Stomach smooth muscle (tissue), 2 donors: ENCODE results near the gene UMAD1.

ENCODE experiments used
- H3K27ac ChIP-seq: one replicate; pipeline ENCODE4 v1.7.0; 2013; ENCODE audit warnings: mild to moderate bottlenecking, low read length, inconsistent platforms
- H3K27me3 ChIP-seq, 2 donors: one replicate each; pipeline ENCODE4 v1.7.0; 2013; ENCODE audit warnings: low read length in 2 of 2; ENCODE audit not compliant: insufficient read depth in 2 of 2, control insufficient read depth in 1 of 2
- H3K36me3 ChIP-seq, 2 donors: one replicate each; pipeline ENCODE4 v1.7.0; 2013; ENCODE audit warnings: low read length in 2 of 2; ENCODE audit not compliant: control insufficient read depth in 2 of 2, insufficient read depth in 2 of 2
- H3K4me1 ChIP-seq: one replicate; pipeline ENCODE4 v1.7.0; 2013; ENCODE audit warnings: low read length; ENCODE audit not compliant: control insufficient read depth, insufficient read depth
- H3K4me3 ChIP-seq, 2 donors: one replicate each; pipeline ENCODE4 v1.7.0; 2013; ENCODE audit warnings: low read length in 2 of 2
- H3K9ac ChIP-seq, 2 donors: one replicate each; pipeline ENCODE4 v1.7.0; 2013; ENCODE audit warnings: low read length in 2 of 2, mild to moderate bottlenecking in 1 of 2
- H3K9me3 ChIP-seq, 2 donors: one replicate each; pipeline ENCODE4 v1.7.0; 2013; ENCODE audit warnings: low read length in 2 of 2; ENCODE audit not compliant: control insufficient read depth in 2 of 2
- donor health status: healthy.
- donor health status: Pancreatic carcinoma.

Gene UMAD1

DNA sequence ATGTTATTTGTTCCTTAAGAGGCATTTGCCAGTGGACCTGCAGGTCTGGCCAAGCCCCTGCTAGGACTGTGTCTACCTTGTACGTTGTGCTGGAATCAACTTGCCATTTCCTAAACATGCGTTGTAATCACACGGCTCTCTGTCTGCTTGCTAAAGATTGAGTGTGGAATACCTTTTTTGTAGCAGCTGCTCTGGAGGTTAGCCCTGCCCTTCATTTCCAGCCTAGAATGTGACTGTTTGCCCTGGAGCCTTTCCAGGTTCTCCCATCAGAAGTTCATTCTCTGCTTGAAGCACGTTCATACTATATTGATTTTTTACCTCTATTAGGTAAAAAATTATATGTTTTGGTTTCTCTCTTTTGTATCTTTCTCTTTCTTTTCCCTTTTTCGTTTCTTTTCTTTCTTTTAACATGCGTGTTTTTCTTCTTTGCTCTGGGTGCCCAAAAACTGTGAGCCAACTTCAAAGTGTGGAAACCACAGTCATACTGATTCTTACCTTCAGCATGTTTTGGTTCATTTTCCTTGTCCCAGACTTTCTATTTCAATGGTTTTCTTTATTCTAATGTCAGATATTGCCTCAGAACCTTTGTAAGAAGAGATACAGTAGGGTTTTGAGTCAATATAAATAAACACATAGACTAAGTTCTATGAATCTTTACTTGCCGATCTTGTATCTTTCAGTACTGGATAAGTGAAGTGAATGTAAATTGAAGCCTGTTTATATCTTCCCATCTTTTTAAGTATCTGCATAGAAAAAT lies 189.7 kb downstream of the UMAD1 start:
- Histone ChIP-seq H3K27me3 (no peaks in the 10 kb centered on the region), H3K9me3 (no peaks in the 10 kb centered on the region), H3K4me3 (no peak overlapping the region), H3K27ac (no peak overlapping the region), H3K36me3 (no peaks in the 10 kb centered on the region), H3K4me1 (no peaks in the 10 kb centered on the region), H3K9ac (no peak overlapping the region)

DNA sequence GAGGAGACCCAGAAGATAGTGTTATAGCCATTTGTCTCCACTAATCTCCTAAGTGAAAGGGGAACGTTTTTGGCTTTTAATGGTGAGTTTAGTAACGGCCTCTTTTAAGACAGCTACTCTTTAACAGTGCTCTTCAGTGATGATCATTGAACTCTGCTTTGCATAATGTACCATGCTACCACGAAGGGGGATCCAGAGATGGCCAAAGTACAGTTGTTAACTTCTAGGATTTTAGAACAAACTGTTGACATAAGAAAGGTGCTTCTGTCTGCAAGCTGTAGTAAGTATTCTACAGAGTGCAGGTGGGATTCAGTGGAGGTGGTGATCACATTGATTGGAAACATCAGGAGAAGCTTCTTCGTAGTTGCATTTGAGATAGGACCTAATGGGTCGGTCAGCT lies 192.0 kb downstream of the UMAD1 start:
- no peak overlapping the region for H3K27ac ChIP-seq
- no peaks in the 10 kb centered on the region for H3K9me3 ChIP-seq
- no peak overlapping the region for H3K9ac ChIP-seq
- H3K4me1 ChIP-seq: no peaks in the 10 kb centered on the region
- no peaks in the 10 kb centered on the region for H3K36me3 ChIP-seq
- no peak overlapping the region for H3K4me3 ChIP-seq
- H3K27me3 ChIP-seq: no peaks in the 10 kb centered on the region

DNA sequence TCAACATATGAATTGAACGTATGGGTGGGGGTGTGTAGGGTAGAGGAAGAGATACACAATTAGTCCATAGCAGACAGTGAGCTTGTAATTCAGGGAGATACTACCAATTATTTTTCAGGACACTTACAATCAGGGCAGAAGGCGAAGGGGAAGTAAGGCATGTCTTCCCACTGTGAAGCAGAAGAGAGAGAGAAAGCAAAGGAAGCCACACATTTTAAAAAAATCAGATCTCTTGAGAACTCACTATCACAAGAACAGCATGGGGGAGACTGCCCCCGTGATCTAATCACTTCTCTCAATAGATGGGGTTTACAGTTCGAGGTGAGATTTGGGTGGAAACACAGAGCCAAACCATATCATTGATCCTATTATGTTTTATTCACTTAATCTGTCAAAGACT lies 194.2 kb downstream of the UMAD1 start:
- Histone ChIP-seq H3K27me3 (no peaks in the 10 kb centered on the region), H3K9ac (no peak overlapping the region), H3K36me3 (no peaks in the 10 kb centered on the region), H3K4me3 (no peak overlapping the region), H3K27ac (no peak overlapping the region), H3K9me3 (no peaks in the 10 kb centered on the region), H3K4me1 (no peaks in the 10 kb centered on the region)

DNA sequence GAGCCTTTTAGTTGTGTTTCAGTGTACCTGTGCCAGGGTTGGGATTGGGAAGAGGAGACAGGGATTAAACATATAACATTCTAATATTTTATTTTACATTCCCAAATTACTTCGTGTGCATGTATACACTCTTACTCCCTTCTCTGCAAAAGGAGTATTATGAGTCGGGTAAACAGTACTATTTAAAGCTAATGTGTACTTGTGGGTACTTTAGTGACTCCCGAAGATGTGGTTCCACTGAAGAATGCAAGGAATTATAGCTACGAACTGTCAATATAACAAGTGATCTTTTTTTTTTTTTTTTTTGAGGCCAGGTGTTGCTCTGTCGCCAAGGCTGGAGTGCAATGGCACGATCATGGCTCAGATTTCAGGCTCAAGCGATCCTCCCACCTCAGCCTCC lies 200.5 kb downstream of the UMAD1 start:
- H3K9me3 ChIP-seq: no peaks in the 10 kb centered on the region
- H3K36me3 ChIP-seq: no peaks in the 10 kb centered on the region
- H3K27me3 ChIP-seq: no peaks in the 10 kb centered on the region
- no peak overlapping the region for H3K4me3 ChIP-seq
- H3K9ac ChIP-seq: no peak overlapping the region
- no peaks in the 10 kb centered on the region for H3K4me1 ChIP-seq
- no peak overlapping the region for H3K27ac ChIP-seq

DNA sequence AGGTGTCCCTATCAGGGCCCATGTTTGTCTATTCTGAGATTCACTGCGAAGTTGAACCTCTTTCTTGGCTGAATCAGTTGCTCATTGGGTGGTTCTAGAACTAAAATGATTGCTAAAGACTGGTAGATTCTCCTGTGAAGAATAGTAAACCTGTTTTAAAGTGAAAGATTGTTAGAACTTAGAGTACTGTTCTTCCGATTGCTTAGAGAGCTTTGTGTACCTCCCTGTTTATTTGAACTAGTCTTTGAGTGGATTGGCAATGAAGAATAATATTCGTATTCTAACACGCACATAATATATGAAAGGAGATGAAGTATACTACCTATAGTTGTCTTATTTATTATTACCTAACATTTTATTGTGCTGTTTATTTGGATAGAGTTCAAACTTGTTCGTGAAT lies 202.7 kb downstream of the UMAD1 start:
- no peak overlapping the region for H3K27ac ChIP-seq
- no peaks in the 10 kb centered on the region for H3K27me3 ChIP-seq
- no peak overlapping the region for H3K9ac ChIP-seq
- no peak overlapping the region for H3K4me3 ChIP-seq
- no peaks in the 10 kb centered on the region for H3K36me3 ChIP-seq
- H3K4me1 ChIP-seq: no peaks in the 10 kb centered on the region
- no peaks in the 10 kb centered on the region for H3K9me3 ChIP-seq

DNA sequence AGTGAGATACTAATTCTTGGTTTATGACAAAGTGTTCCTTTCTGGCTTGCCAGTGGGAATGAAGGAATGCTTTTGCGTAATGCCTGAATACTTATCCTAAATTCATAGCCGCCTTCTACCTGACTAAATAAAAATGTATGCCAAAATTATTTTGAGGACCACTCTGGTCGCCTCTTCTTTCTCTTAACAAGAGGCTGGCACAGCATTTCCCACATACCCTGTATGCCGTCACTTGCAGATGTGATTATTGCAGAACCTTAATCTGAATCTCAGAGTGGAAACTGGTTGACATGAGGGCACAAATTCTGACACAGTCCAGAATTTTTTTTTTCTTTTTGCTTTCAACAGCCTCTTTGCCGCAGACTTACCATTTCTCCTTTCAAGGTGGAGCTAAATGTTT lies 203.4 kb downstream of the UMAD1 start:
- H3K27me3 ChIP-seq: no peaks in the 10 kb centered on the region

DNA sequence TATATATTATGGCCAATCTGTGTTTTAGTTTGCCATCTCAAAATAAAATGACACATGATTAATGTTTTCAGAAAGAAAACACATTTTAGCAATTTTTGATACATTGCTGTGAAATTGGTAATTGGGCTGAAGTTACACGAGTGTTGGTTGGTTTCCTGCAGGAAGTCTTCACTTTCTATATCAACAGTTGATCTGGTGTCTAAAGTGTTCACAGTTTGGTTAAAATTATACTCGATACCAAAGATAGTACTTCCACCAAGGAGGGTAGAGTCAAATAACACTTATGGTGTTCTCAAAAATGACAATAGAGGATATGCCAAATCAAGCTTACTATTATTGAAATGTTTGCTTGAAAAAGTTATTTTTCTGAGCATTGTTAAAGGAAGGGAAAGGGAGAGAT lies 207.7 kb downstream of the UMAD1 start:
- H3K4me3 ChIP-seq: no peak overlapping the region
- H3K36me3 ChIP-seq: no peaks in the 10 kb centered on the region
- H3K4me1 ChIP-seq: no peaks in the 10 kb centered on the region
- no peaks in the 10 kb centered on the region for H3K9me3 ChIP-seq
- H3K9ac ChIP-seq: no peak overlapping the region
- no peak overlapping the region for H3K27ac ChIP-seq
- no peaks in the 10 kb centered on the region for H3K27me3 ChIP-seq

More for the DNA sequence above, 203.4 kb downstream of the UMAD1 start:
- Histone ChIP-seq H3K9me3 (no peaks in the 10 kb centered on the region), H3K9ac (no peak overlapping the region), H3K4me1 (no peaks in the 10 kb centered on the region), H3K36me3 (no peaks in the 10 kb centered on the region), H3K27ac (no peak overlapping the region), H3K4me3 (no peak overlapping the region)

DNA sequence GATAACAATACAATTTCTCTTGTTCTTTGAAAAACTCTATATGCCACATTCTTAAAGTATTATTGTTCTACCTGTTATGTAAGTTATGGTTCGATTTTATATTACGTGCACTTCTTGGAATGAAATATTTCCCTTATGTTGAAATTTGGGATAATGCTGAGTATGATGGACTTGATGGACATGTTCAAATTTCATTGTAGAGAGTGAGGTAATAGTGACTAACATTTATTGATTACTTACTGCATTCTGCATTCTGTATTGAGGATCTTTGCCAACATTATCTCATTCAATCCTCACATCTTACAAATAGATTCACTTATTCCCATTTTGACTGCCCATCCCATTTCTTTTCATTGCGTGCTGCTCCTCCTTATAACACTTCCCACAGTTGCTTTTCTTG lies 208.3 kb downstream of the UMAD1 start:
- Histone ChIP-seq H3K4me3 (no peak overlapping the region), H3K27me3 (no peaks in the 10 kb centered on the region), H3K27ac (no peak overlapping the region), H3K4me1 (no peaks in the 10 kb centered on the region), H3K9ac (no peak overlapping the region), H3K36me3 (no peaks in the 10 kb centered on the region), H3K9me3 (no peaks in the 10 kb centered on the region)

DNA sequence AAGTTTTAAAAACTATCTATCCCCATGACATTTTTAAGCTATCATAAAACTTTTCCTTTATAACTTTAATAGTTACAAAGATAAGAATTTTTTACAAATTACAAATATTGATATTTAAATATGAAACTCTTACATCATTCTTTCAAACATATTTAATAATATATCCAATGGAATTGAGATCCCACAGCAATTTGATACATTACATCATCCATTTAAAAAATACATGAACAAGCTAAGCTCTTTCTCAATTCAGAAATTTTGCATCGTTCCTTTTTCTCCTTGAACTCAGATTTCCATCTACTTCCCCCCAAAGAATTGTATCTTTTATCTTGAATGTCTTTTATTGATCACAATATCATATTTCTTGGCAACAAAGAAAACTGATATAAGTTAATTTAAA lies 209.6 kb downstream of the UMAD1 start:
- no peaks in the 10 kb centered on the region for H3K4me1 ChIP-seq
- no peaks in the 10 kb centered on the region for H3K36me3 ChIP-seq
- no peaks in the 10 kb centered on the region for H3K27me3 ChIP-seq
- H3K9me3 ChIP-seq: no peaks in the 10 kb centered on the region
- H3K4me3 ChIP-seq: no peak overlapping the region
- no peak overlapping the region for H3K27ac ChIP-seq
- no peak overlapping the region for H3K9ac ChIP-seq

DNA sequence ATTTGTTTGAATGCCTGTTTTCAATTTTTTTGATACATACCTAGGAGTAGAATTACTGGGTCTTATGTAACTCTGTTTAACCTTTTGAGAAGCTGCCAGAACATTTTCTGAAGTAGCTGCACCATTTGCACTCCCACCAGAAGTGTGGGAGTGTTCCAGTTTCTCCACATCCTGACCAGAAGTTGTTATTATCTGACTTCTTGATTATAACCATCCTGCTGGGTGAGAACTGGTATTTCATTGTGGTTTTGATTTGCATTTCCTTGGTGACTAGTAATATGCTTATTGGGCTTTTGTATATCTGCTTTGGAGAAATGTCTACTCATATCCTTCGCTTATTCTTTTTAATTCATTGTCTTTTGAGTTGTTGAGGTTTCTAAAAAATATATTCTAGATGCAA lies 210.8 kb downstream of the UMAD1 start:
- Histone ChIP-seq H3K9ac (no peak overlapping the region), H3K9me3 (no peaks in the 10 kb centered on the region), H3K27ac (no peak overlapping the region), H3K4me1 (no peaks in the 10 kb centered on the region), H3K4me3 (no peak overlapping the region), H3K27me3 (no peaks in the 10 kb centered on the region), H3K36me3 (no peaks in the 10 kb centered on the region)

DNA sequence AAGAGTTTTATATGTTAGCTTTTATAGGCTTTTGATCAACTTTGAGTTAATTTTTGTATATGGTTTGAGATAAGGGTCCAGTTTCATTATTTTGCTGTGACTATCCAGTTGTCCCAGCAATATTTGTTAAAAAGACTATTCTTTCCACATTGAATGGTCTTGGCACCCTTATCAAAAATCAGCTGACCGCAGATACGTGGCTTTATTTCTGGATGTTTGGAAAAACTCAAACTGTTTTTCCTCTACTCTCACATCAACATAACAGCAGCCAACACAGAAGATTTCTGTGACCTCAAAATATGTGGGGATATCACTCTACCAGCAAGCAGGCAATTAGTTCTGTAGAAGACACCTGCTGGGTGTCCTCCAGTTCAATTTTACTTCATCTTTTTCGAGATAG lies 211.4 kb downstream of the UMAD1 start:
- Histone ChIP-seq H3K9ac (no peak overlapping the region), H3K27me3 (no peaks in the 10 kb centered on the region), H3K9me3 (no peaks in the 10 kb centered on the region), H3K36me3 (no peaks in the 10 kb centered on the region), H3K4me3 (no peak overlapping the region), H3K27ac (no peak overlapping the region), H3K4me1 (no peaks in the 10 kb centered on the region)
